ENCODE data around the gene GTPBP3. TPM values are rescaled to one million over a fixed set of nuclear protein-coding genes. Genes with fewer than 3 reads are reported as not detected.

The GTPBP3 gene
- total RNA-seq, 2 experiments from 2014 or later, result 40.4 to 44.4 TPM

DNA sequence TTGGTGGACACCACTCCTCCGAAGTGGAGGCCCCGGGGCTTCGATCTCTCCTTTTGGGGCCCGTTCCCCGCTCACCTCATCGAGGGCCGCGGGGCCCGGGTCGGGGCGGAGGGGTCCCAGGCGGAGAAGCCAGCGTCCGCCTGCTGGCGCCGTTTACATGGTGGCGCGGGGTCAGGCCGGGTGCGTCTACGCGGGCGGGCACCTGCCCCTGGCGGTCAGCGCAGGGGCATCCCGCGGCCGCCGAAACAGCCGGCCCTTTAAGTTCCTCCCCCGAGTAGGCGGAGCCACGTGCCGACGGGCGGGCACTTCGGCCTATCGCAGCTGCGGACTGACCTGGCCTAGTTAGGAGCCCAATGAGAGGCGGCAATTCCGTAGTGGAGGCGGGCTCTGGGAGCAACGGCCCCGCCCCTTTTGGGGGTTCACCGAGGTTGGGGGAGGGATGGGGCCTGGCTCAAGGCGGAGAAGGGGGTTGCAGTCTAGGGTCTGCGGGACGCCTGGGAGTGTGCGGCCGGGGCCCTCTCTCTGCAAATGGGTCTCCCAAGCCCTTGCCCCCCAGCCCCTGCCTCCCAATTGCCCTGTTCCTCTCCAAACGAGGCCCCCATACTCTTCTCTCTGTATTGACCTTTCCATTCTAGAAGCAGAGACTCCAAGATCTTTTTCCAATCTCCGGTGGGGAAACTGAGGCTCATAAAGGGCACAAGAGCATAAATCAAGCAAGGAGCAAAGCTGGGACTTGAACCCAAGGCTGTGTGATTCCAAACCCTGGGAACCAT lies 34.0 kb upstream of the GTPBP3 start, which contains the start of gene ABHD8:
ABHD8 (minus strand) TSS at position 259 of the 773 bp plus-strand sequence. CDS start 1,809 bp downstream, outside the sequence.
- Mint-ChIP-seq H3K4me1 (peaks cover 41% of the 10 kb centered on the region), H3K27me3 (no peaks in the 10 kb centered on the region), H3K4me3 (peak within 1 kb of the TSS; percentile 56), H3K27ac (peak within 1 kb of the TSS; percentile 32), H3K36me3 (peaks cover 5% of the 10 kb centered on the region), H3K9me3 (ENCODE audit: low read depth) (no peaks in the 10 kb centered on the region)
- peak; percentile 97 for DNase-seq
- CTCF ChIA-PET, result interaction anchor here (0.6 to 1.6 kb wide), 6 partner anchors 9 to 82 kb away, joined by 4 to 9 read pairs (median 5); no protein-coding TSS in a partner anchor
- ATAC-seq, result peak; percentile 79

- DNase-seq (no peak), ATAC-seq (no peak)
- no peaks in the 10 kb centered on the region for H3K9me3 Mint-ChIP-seq (ENCODE audit: low read depth)
- peak overlapping the region; percentile 56 for H3K4me3 Mint-ChIP-seq
- peaks cover 1% of the 10 kb centered on the region for H3K36me3 Mint-ChIP-seq
- no peak overlapping the region for H3K27ac Mint-ChIP-seq
- CTCF ChIA-PET, result interaction anchor here (0.6 to 1.6 kb wide), 5 partner anchors 10 to 82 kb away, joined by 4 to 9 read pairs (median 5); no protein-coding TSS in a partner anchor
- H3K27me3 Mint-ChIP-seq, result no peaks in the 10 kb centered on the region
- peaks cover 42% of the 10 kb centered on the region for H3K4me1 Mint-ChIP-seq
Measured at GRCh38 chr19:17303940-17304267, 33.4 kb upstream of the GTPBP3 start.

DNA sequence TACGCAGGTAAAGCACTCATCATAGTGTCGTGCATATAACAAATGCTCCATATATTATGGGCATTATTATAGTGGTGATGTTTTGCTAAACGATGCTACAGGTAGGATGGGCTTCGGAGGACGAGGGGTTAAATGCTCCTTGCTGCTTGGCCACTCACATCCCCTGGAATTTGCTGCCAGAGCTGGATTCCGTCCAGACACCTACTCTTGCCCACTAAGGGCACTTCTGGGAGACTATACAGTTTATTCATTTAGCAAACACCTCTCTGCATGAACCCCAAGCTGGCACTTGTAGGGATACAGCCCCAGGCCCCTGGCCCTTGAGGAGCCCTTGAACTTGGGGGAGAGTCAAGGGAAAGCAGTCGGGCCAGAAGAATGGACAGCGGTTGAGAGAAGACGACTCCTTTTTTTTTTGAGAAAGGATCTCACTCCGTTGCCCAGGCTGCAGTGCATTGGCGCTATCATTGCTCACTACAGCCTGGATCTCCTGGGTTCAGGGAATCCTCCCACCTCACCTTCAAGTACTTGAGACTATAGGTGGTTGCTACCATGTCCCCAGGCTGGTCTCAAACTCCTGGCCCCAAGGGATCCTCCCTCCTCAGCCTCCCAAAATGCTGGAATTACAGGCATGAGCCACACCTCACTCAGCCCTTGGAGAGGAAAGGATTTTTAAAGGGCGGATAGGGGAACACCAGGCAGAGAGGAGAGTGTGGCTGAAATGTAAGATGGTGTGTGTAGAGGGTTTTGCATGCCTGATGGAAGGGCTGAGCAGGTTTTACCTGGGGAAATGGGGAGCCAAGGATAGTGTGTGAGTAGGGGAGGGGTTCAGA lies 32.8 kb upstream of the GTPBP3 start:
- ATAC-seq, result no peak
- no peak for DNase-seq
- peaks cover 3% of the 10 kb centered on the region for H3K36me3 Mint-ChIP-seq
- H3K4me1 Mint-ChIP-seq, result peaks cover 47% of the 10 kb centered on the region
- H3K9me3 Mint-ChIP-seq (ENCODE audit: low read depth), result no peaks in the 10 kb centered on the region
- H3K27me3 Mint-ChIP-seq, result no peaks in the 10 kb centered on the region
- CTCF ChIA-PET, result interaction anchor here (0.6 to 6.2 kb wide), 24 partner anchors 9 to 271 kb away, joined by 3 to 44 read pairs (median 4); partner anchors contain the start of genes ANO8, BABAM1, BST2 and USHBP1
- H3K27ac Mint-ChIP-seq, result peak overlapping the region; percentile 89
- peak overlapping the region; percentile 87 for H3K4me3 Mint-ChIP-seq

- peak overlapping the region; percentile 87 for H3K4me3 Mint-ChIP-seq
- H3K27ac Mint-ChIP-seq, result peak overlapping the region; percentile 89
- no peaks in the 10 kb centered on the region for H3K27me3 Mint-ChIP-seq
- DNase-seq, result no peak
- H3K9me3 Mint-ChIP-seq (ENCODE audit: low read depth), result no peaks in the 10 kb centered on the region
- peaks cover 3% of the 10 kb centered on the region for H3K36me3 Mint-ChIP-seq
- ATAC-seq, result no peak
- CTCF ChIA-PET, result interaction anchor here (0.6 to 6.2 kb wide), 23 partner anchors 9 to 270 kb away, joined by 3 to 44 read pairs (median 4); partner anchors contain the start of genes ANO8, BABAM1, BST2 and USHBP1
- H3K4me1 Mint-ChIP-seq, result peaks cover 48% of the 10 kb centered on the region
Measured at GRCh38 chr19:17305216-17305516, 32.2 kb upstream of the GTPBP3 start.

DNA sequence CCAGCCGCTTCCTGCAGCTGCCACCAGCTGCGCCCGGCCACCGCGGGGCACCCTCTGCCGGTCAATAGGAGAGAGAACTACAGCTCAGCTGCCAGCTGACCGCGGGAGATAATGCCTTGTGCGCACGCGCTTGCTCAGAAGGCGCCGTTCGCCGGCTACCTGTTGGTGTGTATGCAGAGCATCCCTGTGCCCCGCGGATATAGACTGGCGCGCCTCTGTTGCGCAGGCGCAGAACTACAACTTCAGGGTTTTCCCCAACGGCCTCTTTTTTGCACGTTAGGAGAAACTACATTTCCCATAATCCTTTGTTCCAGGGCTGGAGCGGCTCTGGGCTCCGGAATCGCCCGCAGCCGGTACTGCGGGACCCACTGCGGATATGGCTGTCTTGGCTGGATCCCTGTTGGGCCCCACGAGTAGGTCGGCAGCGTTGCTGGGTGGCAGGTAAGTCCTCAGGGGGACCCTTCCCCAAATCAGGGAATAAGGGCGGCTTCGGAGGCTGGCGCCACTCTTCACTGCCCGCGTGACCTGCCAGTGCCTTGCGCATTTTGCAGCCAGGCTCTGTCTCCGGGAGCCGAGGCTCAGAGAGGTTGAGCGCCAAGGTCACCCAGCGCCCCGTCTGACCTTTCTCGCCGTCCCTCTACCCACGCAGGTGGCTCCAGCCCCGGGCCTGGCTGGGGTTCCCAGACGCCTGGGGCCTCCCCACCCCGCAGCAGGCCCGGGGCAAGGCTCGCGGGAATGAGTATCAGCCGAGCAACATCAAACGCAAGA lies 31.7 kb upstream of the GTPBP3 start, which contains the start of gene MRPL34:
MRPL34 (plus strand) TSS at position 356 of the 768 bp plus-strand sequence; CDS start at position 377, 21 bp downstream.
- H3K27me3 Mint-ChIP-seq, result no peaks in the 10 kb centered on the region
- ATAC-seq (peak; percentile 68), DNase-seq (peak; percentile 99)
- H3K27ac Mint-ChIP-seq, result peak within 1 kb of the TSS; percentile 89
- H3K36me3 Mint-ChIP-seq, result peaks cover 3% of the 10 kb centered on the region
- H3K9me3 Mint-ChIP-seq (ENCODE audit: low read depth), result no peaks in the 10 kb centered on the region
- CTCF ChIA-PET, result interaction anchor here (0.6 to 6.2 kb wide), 23 partner anchors 10 to 270 kb away, joined by 3 to 44 read pairs (median 4); partner anchors contain the start of genes ANO8, BABAM1, BST2 and USHBP1
- H3K4me1 Mint-ChIP-seq, result peaks cover 54% of the 10 kb centered on the region
- H3K4me3 Mint-ChIP-seq, result peak within 1 kb of the TSS; percentile 87

- DNase-seq (no peak), ATAC-seq (no peak)
- Mint-ChIP-seq H3K36me3 (peaks cover 3% of the 10 kb centered on the region), H3K9me3 (ENCODE audit: low read depth) (no peaks in the 10 kb centered on the region), H3K27ac (peak overlapping the region; percentile 89), H3K27me3 (no peaks in the 10 kb centered on the region), H3K4me1 (peaks cover 56% of the 10 kb centered on the region), H3K4me3 (peak overlapping the region; percentile 87)
- CTCF ChIA-PET, result interaction anchor here (0.9 to 6.2 kb wide), 6 partner anchors 13 to 99 kb away, joined by 3 to 44 read pairs (median 6); partner anchors contain the start of genes ANO8 and BST2
Measured at GRCh38 chr19:17306285-17306714, 31.1 kb upstream of the GTPBP3 start.

GRCh38 chr19:17307876-17308377 lies 29.4 kb upstream of the GTPBP3 start:
- peaks cover 56% of the 10 kb centered on the region for H3K4me1 Mint-ChIP-seq
- ATAC-seq, result no peak
- peak overlapping the region; percentile 3 for H3K27ac Mint-ChIP-seq

GRCh38 chr19:17309198-17309964 lies 28.0 kb upstream of the GTPBP3 start, which contains the start of gene DDA1:
Gene DDA1, plus strand, starts transcription at chr19:17309563. Its CDS starts 92 bp downstream, at chr19:17309655.
- peak within 1 kb of the TSS; percentile 95 for H3K27ac Mint-ChIP-seq
- CTCF ChIA-PET, result interaction anchor here (0.6 to 6.2 kb wide), 14 partner anchors 17 to 257 kb away, joined by 3 to 44 read pairs (median 5); partner anchors contain the start of genes ANO8, BABAM1 and GTPBP3
- H3K36me3 Mint-ChIP-seq, result peaks cover 9% of the 10 kb centered on the region
- H3K27me3 Mint-ChIP-seq, result no peaks in the 10 kb centered on the region
- ATAC-seq, result peak; percentile 81
- DNase-seq, result peak; percentile 100
- no peaks in the 10 kb centered on the region for H3K9me3 Mint-ChIP-seq (ENCODE audit: low read depth)
- peak within 1 kb of the TSS; percentile 90 for H3K4me3 Mint-ChIP-seq
- H3K4me1 Mint-ChIP-seq, result peaks cover 48% of the 10 kb centered on the region

More at GRCh38 chr19:17307876-17308377, 29.4 kb upstream of the GTPBP3 start:
- DNase-seq, result no peak
- Mint-ChIP-seq H3K4me3 (peak overlapping the region; percentile 4), H3K36me3 (peaks cover 3% of the 10 kb centered on the region), H3K9me3 (ENCODE audit: low read depth) (no peaks in the 10 kb centered on the region), H3K27me3 (no peaks in the 10 kb centered on the region)
- CTCF ChIA-PET, result interaction anchor here (0.7 to 6.2 kb wide), 7 partner anchors 13 to 188 kb away, joined by 3 to 44 read pairs (median 3); partner anchors contain the start of gene ANO8

DNA sequence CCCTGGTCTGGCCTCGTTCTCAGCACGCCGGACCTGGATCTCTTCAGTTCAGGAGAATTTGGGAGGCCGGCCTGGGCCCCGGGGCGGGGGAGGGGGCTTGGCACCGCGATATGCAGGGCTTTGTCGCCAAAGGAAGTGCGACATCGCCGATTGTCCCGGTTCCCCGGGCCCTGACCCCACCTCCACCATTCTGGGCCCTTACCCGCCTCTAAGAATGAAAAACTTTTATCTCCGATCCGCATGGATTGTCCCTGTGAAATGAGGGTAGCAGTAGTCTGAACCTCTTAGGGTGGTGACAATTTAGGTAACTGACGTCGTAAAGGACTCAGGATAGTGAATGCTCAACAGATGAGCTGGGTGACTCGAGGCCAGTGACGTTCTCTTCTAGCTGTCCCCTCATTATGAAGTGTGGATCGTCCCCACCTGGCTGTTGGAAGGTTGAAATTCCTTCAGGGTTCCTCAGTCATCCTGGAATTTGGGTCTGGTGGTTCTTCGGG lies 27.3 kb upstream of the GTPBP3 start:
- H3K36me3 Mint-ChIP-seq, result peaks cover 9% of the 10 kb centered on the region
- peak overlapping the region; percentile 95 for H3K27ac Mint-ChIP-seq
- peak; percentile 55 for DNase-seq
- H3K4me1 Mint-ChIP-seq, result peaks cover 41% of the 10 kb centered on the region
- no peak for ATAC-seq
- CTCF ChIA-PET, result interaction anchor here (0.7 to 6.2 kb wide), 7 partner anchors 17 to 257 kb away, joined by 3 to 44 read pairs (median 7); partner anchors contain the start of genes ANO8, BABAM1 and GTPBP3
- no peaks in the 10 kb centered on the region for H3K27me3 Mint-ChIP-seq
- peak overlapping the region; percentile 90 for H3K4me3 Mint-ChIP-seq
- H3K9me3 Mint-ChIP-seq (ENCODE audit: low read depth), result no peaks in the 10 kb centered on the region

DNA sequence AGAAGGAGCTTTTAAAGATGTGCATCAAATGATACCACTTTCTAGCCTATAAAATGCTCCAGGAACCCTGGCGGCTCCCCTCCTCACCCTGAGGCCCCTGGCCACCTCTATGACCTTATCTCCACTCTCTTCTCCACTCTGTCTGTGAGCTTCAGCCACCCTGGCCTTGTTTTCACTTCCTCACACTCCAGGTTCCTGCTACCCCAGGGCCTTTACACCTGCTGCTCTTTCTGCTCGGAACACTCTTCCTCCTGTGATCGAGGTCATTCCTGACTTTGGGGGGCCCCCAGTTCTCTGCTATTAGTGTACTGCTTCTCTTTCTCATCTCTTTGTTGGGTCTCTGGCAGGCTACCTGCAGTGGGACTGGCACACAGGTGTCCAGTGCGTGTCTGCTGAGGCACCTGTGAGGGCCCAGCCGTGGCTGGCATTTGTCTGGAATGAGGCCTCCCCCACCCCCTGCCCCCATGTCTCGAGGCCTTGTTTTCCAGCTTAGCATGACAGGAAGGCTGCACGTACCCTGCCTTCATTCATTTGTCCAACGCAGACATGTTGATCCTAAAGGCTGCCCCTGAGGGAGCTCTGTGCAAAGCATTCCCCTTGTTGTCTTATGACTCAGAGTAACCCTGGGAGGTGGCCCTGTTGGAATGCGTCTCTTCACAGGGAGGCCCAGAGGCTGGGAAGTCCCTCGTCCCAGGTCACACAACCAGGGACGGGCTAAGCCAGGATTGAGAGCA lies 25.7 kb upstream of the GTPBP3 start:
- Mint-ChIP-seq H3K9me3 (ENCODE audit: low read depth) (no peaks in the 10 kb centered on the region), H3K27ac (peak overlapping the region; percentile 39), H3K27me3 (no peaks in the 10 kb centered on the region)

More for the DNA sequence above, 25.7 kb upstream of the GTPBP3 start:
- DNase-seq, result no peak
- Mint-ChIP-seq H3K4me3 (no peak overlapping the region), H3K36me3 (peaks cover 16% of the 10 kb centered on the region), H3K4me1 (peaks cover 40% of the 10 kb centered on the region)
- CTCF ChIA-PET, result no interaction called here
- no peak for ATAC-seq
